HG03095 (cell line): ENCODE data around the gene ASPA.
"Not testable (repeated sequence)": the region's sequence is repeated elsewhere in the genome, so short reads cannot be mapped to it uniquely, and the experiment has no call there.

Experiments used
- ATAC-seq: cut with Tn5 transposase; IDR thresholded peaks from one replicate; pipeline ENCODE4 v1.9.1; 2021; ENCODE audit warnings: moderate library complexity; ENCODE audit not compliant: unreplicated experiment

Gene ASPA

DNA sequence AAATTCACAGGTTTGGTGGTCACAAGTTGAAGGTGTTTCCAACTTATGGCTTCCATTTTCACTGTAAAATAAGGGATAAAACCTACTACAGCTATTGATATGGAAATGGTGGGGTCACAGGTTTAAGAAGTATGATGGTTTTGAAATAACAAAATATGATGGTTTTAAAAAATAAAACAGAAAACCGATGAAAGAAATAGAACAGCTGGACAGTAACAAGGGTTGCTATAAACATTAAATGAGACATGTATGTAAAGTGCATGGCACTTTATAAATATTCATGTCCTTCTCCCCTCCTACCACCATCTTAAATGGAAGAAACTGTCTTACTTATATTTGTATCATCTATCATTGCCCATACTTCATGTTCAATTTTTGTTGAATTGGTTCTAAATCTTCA is 31.3 kb downstream of the ASPA start:
- ATAC-seq: no peak

DNA sequence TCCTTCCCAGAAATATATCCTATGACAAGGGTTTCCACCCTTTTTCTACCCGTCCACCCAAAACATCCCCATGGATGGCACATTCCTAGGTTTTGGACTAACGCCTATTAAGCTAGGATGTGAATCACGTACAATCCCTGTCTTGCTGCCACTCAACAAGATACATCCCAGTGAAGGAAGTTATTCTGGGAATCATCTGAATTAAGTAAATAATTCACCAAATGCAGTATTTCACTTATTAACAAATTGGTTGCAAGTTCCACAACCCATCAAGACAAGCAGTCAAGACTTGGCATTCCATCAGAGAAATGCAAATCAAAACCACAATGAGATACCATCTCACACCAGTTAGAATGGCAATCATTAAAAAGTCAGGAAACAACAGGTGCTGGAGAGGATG is 32.1 kb downstream of the ASPA start:
- ATAC-seq: no peak

DNA sequence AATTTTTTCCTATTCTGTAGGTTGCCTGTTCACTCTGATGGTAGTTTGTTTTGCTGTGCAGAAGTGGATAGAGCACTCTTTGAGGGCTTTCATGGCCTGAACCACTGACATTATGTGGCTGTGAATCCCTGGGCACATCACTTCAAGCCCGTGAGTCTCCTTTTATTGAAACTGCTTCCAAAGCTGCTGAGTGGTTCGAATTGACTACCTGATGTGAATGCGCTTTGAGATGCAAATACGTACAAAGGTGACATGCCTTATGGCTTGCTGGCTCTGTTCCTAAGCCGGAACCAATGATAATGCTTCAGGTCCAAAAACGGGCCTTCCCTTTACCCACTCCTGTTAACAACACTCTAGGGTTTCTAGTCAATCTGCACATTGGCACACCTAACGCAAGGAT is 34.3 kb downstream of the ASPA start:
- no peak for ATAC-seq

DNA sequence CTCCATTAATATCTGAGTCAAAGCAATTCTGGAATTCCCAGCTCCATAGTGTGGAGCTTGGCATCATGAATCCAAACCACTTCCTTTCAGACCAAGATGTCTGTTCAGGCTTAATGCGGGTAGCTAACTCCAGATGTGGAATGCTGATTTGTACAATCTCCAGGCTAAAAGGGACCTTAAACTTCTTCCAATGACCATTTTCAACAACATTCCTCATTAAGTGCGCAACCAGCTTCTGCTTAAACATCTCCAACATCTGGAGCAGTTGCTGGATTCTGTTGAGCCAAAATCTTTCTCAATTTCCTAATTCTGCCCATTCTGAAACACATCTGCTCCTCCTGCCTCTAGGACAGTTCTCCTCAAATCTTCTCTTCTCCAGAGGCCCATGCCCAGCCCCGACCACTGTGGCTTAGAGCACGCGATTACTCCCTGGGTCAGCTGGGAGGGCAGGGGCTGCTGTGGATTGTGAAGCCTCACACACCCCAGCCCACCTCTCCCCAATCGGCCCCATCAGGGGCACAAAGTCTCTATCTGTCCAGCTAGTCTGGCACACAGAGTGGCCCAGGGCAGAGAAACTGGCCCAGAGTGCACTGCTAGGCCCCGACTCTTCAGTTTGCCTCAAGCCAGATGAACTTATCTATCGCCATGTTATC is 36.2 kb downstream of the ASPA start:
- no peak for ATAC-seq

DNA sequence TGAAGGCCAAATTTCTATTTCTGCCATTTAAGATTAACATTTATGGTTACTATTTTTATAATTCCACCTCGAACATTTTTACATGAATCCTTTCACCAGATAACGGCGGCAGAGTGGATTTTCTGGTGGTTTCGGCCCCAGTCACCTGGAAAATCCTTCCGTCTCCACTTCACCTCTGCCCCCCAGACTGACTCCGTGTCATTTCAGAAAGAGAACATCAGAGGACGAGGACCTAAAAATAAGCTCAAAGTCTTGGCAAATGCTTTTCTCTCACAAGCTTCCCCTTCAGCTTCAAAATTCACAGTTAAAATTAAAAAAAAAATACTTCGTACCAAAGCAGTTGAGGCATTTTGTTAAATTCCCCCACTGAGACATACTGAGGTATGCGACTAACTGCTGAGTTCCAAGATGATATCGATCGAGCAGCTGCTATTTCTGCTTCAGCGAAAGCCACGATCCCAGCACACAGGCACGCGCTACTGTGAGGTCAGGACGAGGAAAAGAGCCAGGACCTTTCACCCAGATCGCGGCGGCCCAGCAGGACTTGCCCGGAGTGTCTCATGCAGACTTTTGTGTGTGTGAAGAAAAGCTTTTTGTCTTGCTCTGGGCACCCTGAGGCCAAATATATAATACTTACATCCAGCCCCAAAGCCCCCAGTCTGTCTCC is 36.8 kb downstream of the ASPA start:
- no peak for ATAC-seq

DNA sequence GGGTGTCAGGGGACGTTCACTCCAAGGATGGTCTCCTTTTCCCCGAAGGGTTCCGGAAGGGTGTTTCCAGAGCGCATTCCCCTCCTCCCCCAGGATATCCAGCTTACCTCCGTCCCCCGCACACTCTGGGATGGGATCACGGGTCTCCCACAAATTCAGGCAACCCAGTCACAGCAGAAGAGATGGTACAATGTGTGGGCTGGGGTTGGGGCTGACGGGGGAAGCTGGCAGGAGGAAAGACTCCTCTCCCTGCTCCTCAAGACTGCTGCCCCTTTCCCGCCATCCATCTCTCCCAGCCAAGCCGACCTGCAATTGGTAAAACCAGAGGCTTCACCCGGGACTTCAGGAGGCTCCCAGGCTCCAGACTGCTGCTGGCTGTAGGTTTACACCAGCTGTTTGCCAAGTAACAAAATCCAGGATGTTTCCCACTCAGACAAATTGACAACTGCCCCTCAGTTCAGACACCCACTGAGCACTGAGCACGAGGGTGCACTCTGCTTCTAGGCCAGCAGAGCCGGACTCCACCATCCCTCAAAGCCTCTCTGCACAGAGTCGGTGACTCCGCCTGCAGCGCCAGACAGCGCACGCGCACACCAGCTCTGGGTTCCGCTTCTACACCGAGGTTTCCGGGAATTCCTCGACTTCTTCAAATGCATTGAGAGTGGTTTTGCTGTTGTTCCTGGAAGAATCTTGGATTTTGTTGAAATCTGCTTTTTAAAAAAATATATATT is 37.7 kb downstream of the ASPA start:
- ATAC-seq: no peak

DNA sequence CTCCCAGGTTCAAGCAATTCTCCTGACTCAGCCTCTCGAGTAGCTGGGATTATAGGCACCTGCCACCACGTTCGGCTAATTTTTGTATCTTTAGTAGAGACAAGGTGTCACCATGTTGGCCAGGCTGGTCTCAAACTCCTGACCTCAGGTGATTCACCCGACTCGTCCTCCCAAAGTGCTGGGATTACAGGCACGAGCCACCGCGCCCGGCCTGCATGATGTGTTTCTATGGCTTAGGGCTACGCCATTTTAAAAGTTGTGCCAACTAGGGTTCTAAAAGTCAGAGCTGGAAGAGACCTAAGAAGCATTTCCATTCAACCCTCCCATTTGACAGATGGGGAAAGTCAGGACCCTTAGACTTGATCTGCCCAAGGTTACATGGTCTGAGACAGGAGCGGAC is 38.4 kb downstream of the ASPA start:
- not testable (repeated sequence) for ATAC-seq

DNA sequence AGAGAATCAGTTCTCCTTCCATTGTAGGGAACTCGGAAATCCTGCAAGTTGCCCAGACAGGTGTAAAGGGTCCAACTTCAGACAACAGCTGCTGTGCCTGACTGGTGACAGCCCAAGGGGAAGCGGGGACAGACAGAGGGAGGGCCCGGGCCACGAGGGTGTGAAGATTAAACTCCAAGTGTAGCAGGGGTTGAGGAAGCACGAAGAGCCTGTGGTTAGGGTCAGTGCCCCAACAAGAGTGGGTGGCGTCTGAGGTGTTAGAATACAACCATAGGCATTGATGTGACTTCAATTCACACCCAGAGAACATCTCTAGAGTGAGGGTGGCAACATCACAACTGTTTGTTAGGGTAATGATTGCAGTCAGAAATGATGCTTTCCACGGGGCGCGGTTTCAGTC is 39.1 kb downstream of the ASPA start:
- ATAC-seq: no peak

DNA sequence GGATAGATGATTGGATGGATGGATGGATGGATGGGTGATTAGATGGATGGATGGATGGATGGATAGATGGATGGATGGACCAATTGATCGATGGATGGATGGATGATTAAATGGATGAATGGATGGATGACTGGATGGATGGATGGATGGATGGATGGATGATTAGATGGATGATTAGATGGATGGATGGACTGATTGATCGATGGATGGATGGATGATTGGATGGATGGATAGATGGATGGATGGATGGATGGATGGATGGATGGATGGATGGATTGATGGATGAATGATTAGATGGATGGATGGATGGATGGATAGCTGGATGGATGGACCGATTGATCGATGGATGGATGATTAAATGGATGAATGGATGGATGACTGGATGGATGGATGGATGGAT is 43.7 kb downstream of the ASPA start:
- not testable (repeated sequence) for ATAC-seq

DNA sequence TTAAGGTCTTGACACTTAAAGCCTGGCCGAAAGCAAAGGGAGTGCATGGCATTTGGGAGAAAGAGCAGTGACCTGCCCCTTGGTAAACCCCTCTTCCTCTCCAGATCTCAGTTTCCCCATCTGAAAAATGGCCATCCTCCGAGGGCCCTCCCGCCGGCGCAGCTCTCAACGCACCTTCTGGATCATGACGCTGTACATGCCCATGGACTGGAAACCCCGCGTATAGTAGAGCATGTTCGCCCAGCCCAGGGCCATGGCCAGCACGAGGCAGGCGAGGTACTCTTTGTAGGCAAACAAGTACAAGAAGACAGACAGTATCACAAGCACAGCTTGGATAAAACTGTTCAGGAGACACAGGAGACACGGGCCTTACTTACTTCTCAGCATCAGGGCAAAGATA is 48.2 kb downstream of the ASPA start:
- ATAC-seq: no peak

DNA sequence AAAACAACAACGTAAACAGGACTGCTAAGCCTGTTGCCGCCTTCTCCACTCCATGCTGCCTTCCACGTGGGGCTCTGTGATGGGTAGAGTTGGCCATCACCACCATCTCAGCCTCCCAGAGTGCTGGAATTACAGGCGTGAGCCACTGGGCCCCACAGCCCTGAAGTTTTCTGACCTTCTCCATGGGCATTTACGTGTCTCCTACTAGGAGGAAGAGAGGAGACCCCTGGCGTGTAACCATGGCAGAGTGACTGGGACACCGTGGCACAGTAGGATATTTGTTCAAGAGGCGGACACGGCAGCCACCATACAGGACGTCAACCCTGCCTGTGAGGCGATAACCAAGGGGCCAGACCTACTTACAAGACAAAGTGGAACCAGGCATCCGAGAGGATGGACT is 50.7 kb downstream of the ASPA start:
- no peak for ATAC-seq

DNA sequence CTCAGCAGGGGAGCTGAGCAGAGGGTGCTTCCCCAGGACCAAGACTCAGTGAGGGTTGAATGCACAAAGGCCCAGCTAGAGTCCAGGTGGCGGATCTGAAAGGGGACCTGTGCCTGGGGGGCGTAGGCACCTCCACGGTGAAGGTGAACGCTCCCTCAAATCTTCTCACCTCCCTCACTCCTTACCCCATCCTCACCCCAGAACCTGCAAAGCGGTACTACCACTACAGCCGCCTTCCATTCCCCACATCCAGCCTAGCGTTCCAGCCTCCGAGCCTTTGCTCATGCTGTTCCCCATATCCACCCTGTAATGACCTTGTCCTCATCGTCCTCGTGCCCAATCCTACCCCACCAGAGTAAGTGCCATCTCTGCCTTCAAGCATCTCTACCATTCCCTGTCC is 51.2 kb downstream of the ASPA start:
- no peak for ATAC-seq

DNA sequence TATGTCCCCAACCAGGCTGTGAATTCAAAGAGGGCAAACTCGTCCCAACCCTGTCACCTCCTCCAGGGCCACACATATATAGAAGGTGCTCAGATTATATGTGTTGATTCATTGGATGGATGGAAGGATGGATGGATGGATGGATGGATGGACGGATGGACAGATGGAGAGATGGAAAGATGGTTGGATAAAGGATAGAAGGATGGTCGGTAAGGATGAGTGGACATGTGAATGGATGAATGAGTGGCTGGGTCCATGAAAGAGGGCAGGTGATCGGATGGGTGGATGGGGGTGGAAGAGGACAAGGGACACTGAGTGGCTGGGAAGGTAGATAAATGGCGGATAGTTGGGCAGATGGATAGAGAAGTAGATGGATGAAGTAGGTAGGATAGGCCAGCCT is 51.7 kb downstream of the ASPA start:
- ATAC-seq: no peak

DNA sequence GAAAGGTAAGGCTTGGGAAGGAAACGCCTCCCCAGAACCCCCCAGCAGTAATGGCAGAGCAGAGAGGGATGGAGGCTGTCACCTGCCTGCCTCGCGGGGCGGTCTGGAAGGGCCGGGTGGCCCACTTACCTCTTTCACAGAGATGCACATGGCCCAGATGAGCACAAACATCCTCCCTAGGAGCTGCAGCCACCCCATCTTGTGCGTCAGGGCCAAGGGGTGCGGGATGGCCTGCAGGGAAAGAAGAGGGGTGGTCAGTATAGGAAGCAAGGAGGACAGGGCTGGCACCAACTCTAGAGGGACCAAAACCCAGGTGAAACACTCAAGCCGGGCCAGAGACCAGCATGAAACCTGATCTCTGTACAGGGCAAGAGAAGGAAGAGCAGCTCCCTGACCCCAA is 52.1 kb downstream of the ASPA start:
- no peak for ATAC-seq

DNA sequence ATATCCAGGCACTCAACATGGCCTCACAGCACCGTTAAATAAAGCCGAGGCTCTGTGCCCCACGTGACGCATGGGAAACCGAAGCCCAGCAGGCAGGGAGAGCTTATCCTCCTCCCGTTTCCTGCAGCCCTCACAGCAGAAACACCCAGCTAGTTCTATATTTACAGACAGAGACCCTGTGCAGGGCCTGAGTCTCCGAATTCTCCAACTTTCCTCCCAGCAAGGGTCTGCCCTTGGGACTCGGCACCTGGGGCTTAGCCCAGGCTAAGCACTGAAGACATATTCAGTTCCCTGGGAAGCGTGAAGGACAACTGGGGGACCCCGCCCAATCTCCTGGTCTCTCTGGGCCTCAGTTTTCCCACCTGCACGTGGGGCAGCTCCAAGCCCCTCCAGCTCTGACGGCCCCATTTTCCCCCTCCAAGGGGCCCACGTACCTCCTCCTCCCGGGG is 52.6 kb downstream of the ASPA start:
- no peak for ATAC-seq

DNA sequence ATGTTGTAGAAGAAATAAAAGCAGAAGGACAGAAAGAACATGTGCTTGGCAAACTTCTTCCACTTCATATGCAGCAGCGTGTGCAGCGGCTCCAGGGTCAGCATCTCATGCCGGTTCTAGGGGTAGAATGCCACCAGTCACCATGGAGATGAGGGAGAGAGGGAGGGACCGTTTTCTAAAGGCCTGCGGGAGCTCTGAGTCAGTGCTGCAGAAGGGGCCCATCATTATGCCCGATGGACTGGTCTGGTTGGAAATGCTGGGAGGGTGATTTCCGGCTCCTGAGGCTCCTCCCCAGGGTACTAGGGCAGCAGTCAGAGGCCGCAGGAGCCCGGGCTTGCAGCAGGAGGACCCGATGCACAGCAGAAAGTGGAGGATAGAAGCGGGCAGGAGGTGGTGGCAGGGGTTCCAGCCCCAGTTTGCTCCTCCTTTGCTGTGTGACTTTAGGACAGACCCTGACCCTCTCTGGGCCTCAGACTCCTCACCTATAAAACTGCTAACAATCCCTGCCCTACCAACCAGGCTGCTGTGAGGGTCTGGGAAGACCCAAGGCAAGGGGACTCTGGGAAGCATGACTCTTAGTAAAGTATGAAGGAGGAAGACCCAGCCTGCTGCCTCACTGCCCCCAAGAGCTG is 53.2 kb downstream of the ASPA start:
- no peak for ATAC-seq

DNA sequence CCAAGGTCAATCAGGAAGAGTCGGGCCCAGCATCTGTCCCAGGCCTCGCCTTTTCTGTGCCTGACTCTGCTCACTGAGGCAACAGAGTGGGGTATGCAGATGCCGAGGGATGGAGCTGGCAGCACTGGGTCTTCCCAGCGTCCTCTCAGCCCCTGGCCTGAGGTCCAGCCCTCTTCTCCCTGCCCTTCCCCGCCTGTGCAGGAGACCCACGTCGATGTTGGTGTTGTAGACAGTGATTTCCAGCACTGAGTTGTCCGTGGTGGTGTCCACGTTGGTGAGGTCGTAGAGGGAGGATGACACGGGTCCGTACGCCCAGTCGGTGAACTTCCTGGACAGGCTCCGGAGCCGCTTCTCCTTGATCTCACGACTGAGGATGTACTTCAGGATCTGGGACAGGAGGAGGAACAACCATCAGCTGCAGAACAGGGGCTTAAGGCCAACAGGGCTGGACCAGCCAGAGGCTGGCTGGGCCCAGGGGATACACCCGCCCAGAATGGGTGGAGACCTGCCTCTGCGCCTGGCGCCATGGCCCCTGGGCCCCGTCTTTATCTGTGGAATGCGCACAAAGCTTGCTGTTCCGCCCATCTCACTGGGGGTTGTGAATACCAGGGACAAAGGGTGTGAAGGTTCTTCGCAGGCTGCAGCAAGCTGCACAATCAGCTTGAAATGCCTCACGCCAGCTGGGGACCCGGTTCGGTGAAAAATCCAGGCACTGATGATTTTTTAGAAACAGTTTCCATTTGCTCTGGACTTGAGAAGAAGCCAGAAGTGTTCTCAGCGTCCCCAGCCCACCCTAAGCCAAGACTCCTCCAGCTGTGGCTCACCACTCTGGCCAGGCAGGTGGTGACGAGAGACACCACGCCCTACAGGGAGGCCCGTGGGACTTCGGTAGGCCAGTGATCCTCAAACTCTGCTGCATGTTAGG is 54.3 kb downstream of the ASPA start:
- ATAC-seq: no peak

DNA sequence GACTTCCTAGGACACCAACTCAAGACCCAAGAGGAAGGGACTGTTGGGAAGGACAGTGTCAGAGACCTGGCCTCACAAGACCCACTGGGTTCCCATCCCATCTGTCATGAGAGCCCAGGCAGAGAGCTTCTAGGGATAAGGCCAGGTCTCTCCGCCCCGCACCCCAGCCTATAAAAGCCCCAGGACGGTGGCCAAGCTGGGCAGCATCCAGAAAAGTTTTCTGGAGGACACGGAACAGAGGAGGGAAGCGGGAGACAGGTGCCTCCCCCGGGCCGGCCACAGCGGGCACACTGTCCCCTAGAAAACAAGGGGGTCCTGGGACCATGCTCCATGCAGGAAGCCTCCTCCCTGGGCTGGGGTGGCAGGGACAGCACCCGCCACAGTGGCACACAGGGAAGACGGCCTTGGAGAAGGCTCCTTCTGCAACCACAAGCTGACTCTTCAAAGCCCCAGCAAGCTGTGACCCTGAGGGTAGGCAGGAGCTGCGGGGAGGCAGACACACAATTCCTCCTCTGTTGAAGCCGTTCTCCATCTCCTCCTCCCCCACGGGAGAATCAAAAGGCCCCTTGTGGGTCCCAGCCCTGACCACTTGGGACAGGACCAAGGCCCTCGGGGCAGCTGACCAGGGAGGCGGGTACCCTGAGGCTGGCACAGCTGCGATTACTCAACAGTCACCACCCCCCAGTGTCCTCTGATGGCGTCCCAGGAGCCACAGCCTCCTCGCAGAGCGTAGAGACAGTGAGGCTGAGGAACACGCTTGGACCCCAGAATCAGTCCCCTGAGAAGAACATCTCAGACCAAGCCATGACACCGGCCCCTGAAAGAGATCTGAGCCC is 55.7 kb downstream of the ASPA start:
- ATAC-seq: no peak

DNA sequence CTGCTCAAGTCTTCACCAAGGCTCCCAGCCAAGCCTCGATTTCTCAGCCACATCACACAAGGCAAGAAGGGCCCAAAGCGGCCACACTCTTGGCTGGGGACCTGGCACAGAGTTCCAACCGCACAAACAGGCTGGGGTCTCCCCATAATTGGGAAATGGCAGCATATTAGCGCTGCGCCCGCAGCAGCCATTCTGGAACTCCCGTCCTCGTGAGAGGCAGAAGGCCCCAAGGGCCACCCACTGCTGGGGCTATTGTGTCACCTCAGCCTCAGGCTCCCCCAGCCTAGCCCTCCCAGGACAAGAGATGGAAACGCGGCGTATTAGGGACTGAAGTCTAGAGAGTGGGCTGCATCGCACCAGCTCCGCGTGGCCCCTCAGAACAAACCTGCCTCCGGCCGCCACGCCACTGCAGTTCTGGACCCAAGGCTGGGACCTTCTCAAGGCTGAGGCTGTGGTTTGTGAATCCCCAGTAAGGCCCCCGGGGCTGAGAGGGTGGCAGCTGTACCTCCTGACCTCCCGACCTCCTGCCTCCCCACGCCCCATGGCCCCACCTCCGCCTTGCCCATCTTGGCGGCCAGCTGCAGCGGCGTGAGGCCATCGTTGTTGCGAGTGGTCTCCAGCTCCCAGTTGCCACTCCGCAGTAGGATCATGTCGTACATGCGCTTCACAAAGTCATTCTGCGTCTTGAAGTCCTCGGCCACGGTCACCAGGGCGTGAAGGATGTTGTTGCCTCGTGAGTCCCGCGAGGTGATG is 56.5 kb downstream of the ASPA start:
- no peak for ATAC-seq
